ENCODE results near the gene GRM7. TPM values are rescaled to one million over a fixed set of nuclear protein-coding genes. Genes with fewer than 3 reads are reported as not detected.

The GRM7 gene
- total and polyA plus RNA-seq, 2 experiments from 2014 or later: 1.7 to 2.7 TPM

GRCh38 chr3:7211740-7212139 lies 350.8 kb downstream of the GRM7 start:
- 66% methylated on average over 5 of the region's 5 CpGs for WGBS (ENCODE audit: low lambda C conversion rate, missing lambda C conversion rate)
- H3K4me1 ChIP-seq (ENCODE audit: insufficient read depth): no peaks in the 10 kb centered on the region
- TF ChIP-seq CTCF (IDR thresholded peaks at IDR 0.05; ENCODE audit: poor library complexity) (no peak), EZH2 (IDR thresholded peaks at IDR 0.05; ENCODE audit: borderline replicate concordance) (no peak), EZH2phosphoT487 (IDR thresholded peaks at IDR 0.05; ENCODE audit: low read depth, severe bottlenecking, unreplicated experiment) (no peak)

GRCh38 chr3:7215706-7216105 lies 354.8 kb downstream of the GRM7 start:
- Histone ChIP-seq H3K9me3 (ENCODE audit: low read depth) (no peaks in the 10 kb centered on the region), H3K27ac (no peak overlapping the region), H3K36me3 (replicated peaks; ENCODE audit: insufficient read depth, low read depth) (no peaks in the 10 kb centered on the region), H3K9me2 (replicated peaks; ENCODE audit: insufficient read depth) (no peaks in the 10 kb centered on the region), H3K27me3 (no peaks in the 10 kb centered on the region), H3K4me2 (no peak overlapping the region), H3K4me3 (no peak overlapping the region), H4K20me1 (ENCODE audit: insufficient read depth, poor library complexity, severe bottlenecking) (no peaks in the 10 kb centered on the region), H3K79me2 (no peaks in the 10 kb centered on the region), H2AFZ (no peak overlapping the region), H3K4me1 (ENCODE audit: insufficient read depth) (no peaks in the 10 kb centered on the region)
- 96% methylated on average over 3 of the region's 3 CpGs for WGBS (ENCODE audit: low lambda C conversion rate, missing lambda C conversion rate)
- TF ChIP-seq EZH2phosphoT487 (IDR thresholded peaks at IDR 0.05; ENCODE audit: low read depth, severe bottlenecking, unreplicated experiment): no peak
- no peak for TF ChIP-seq CTCF (IDR thresholded peaks at IDR 0.05; ENCODE audit: poor library complexity)
- TF ChIP-seq EZH2 (IDR thresholded peaks at IDR 0.05; ENCODE audit: borderline replicate concordance): no peak
- DNase-seq (ENCODE audit: low spot score): no peak

More at GRCh38 chr3:7211740-7212139, 350.8 kb downstream of the GRM7 start:
- Histone ChIP-seq H3K9me2 (replicated peaks; ENCODE audit: insufficient read depth) (no peaks in the 10 kb centered on the region), H3K4me3 (no peak overlapping the region), H3K36me3 (replicated peaks; ENCODE audit: insufficient read depth, low read depth) (no peaks in the 10 kb centered on the region), H3K9me3 (ENCODE audit: low read depth) (no peaks in the 10 kb centered on the region), H3K27ac (no peak overlapping the region), H3K79me2 (no peaks in the 10 kb centered on the region), H4K20me1 (ENCODE audit: insufficient read depth, poor library complexity, severe bottlenecking) (no peaks in the 10 kb centered on the region), H2AFZ (no peak overlapping the region), H3K4me2 (no peak overlapping the region), H3K27me3 (no peaks in the 10 kb centered on the region)
- no peak for DNase-seq (ENCODE audit: low spot score)

GRCh38 chr3:7226393-7226792 lies 365.5 kb downstream of the GRM7 start:
- Histone ChIP-seq H3K36me3 (replicated peaks; ENCODE audit: insufficient read depth, low read depth) (no peaks in the 10 kb centered on the region), H3K27me3 (no peaks in the 10 kb centered on the region), H3K4me2 (no peak overlapping the region), H3K79me2 (no peaks in the 10 kb centered on the region), H4K20me1 (ENCODE audit: insufficient read depth, poor library complexity, severe bottlenecking) (no peaks in the 10 kb centered on the region), H3K4me3 (no peak overlapping the region), H3K9me2 (replicated peaks; ENCODE audit: insufficient read depth) (no peaks in the 10 kb centered on the region), H3K4me1 (ENCODE audit: insufficient read depth) (no peaks in the 10 kb centered on the region), H3K27ac (no peak overlapping the region), H3K9me3 (ENCODE audit: low read depth) (no peaks in the 10 kb centered on the region), H2AFZ (no peak overlapping the region)
- no peak for DNase-seq (ENCODE audit: low spot score)
- no peak for TF ChIP-seq EZH2phosphoT487 (IDR thresholded peaks at IDR 0.05; ENCODE audit: low read depth, severe bottlenecking, unreplicated experiment)
- 96% methylated on average over 4 of the region's 4 CpGs for WGBS (ENCODE audit: low lambda C conversion rate, missing lambda C conversion rate)

- Histone ChIP-seq H4K20me1 (ENCODE audit: insufficient read depth, poor library complexity, severe bottlenecking) (no peaks in the 10 kb centered on the region), H3K27ac (no peak overlapping the region), H3K4me1 (ENCODE audit: insufficient read depth) (no peaks in the 10 kb centered on the region), H3K27me3 (no peaks in the 10 kb centered on the region), H3K4me2 (no peak overlapping the region), H3K79me2 (no peaks in the 10 kb centered on the region), H3K9me2 (replicated peaks; ENCODE audit: insufficient read depth) (no peaks in the 10 kb centered on the region), H3K36me3 (replicated peaks; ENCODE audit: insufficient read depth, low read depth) (no peaks in the 10 kb centered on the region), H2AFZ (no peak overlapping the region), H3K4me3 (no peak overlapping the region), H3K9me3 (ENCODE audit: low read depth) (no peaks in the 10 kb centered on the region)
- no peak for DNase-seq (ENCODE audit: low spot score)
- TF ChIP-seq EZH2phosphoT487 (IDR thresholded peaks at IDR 0.05; ENCODE audit: low read depth, severe bottlenecking, unreplicated experiment) (no peak), EZH2 (IDR thresholded peaks at IDR 0.05; ENCODE audit: borderline replicate concordance) (no peak), CTCF (IDR thresholded peaks at IDR 0.05; ENCODE audit: poor library complexity) (no peak)
- WGBS (ENCODE audit: low lambda C conversion rate, missing lambda C conversion rate): 91% methylated on average over 1 of the region's 1 CpG
Measured at GRCh38 chr3:7238565-7239295, 377.8 kb downstream of the GRM7 start.
